ENCODE measurements around the gene SART3.
"Not testable (repeated sequence)": the region's sequence is repeated elsewhere in the genome, so short reads cannot be mapped to it uniquely, and the experiment has no call there.

The SART3 gene

DNA sequence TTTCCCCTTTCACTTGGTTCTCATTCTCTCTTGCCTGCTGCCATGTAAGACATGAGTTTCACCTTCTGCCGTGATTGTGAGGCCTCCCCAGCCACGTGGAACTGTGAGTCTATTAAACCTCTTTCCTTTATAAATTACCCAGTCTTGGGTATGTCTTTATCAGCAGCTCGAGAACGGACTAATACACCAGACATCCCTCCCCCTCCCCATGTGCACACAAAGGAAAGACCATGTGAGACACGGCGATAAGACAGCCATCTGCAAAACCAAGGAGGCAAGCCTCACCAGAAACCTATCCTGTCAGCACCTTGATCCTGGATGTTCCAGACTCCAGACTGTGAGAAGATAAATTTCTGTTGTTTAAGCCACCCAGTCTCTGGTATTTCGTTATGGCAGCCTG lies 75.6 kb downstream of the SART3 start:
- DNase-seq (ENCODE audit: low read depth in 2 of 2), result not testable (repeated sequence)

DNA sequence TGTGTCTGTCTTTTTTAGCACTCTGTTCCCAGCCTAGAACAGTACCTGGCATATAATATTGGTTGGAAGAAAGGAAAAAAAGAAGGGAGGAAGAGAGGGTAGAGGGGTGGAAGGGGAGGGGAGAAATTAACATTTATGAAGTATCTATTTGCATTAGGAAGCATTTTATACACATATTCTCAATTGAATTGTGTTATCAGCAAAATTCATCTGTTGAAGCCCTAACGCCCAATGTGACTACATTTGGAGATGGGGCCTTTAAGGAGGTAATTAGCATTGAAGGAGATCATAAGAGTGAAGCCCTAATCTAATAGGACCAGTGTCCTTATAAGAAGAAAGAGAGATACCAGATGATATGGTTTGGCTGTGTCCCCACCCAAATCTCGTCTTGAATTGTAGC lies 76.1 kb downstream of the SART3 start:
- no peak for DNase-seq (ENCODE audit: low read depth in 2 of 2)

- DNase-seq (ENCODE audit: low read depth in 2 of 2), result no peak
Observed at GRCh38 chr12:108484431-108484830, 76.5 kb downstream of the SART3 start.

DNA sequence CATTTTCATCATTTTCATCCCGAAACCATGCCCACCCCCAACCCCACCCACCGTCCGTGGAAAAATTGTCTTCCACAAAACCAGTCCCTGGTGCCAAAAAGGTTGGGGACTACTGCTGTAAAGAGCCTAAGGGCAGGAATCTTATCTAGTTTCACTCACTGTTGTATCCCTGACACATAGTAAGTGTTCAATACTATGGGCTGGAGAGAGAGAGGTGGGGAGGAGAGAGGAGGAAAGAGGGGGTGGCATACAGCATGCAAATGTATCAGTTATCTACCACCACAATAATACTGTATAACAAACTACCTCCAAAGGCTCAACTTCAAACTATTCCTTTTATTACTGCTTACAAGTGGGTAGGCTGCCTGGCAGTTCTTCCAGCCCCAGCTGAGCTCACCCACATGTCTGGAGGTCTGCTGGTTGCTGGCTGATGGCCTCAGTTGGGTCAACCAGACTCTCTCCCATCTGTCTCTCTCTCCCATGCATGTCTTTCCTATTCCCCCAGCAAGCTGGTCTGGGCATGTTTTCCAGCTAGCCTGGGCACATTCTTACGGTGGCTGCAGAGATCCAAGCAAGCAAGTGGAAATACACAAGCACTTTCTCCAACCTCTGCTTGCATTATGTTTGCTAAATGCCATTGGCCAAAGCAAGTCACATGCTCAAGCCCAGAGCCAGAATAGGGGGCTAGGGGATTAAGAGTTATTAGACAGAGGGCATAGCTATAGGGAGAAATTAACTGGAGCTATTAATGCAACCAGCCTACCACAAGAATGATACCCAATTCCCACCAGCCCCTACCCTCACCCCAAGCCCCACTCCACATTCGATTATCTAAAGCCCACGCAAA lies 77.5 kb downstream of the SART3 start:
- DNase-seq (ENCODE audit: low read depth in 2 of 2), result no peak

DNA sequence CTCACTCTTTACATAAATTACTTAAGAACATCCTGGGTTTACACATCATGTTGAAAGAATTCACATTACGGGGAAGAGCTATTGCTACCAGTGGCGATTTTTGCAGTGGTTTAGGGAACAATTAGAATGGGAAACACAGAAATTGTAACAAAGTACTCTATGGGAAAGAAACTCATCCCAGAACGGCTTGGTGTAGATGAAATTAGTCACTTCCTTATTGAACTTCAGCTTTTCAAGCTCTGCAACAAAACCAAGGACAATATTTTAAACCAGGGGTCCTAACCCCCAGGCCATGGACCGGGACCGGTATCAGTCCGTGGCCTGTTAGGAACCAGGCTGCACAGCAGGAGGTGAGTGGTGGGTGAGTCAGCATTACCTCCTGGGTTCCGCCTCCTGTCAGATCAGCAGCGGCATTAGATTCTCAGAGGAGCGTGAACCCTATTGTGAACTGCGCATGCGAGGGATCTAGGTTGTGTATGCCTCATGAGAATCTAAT lies 78.2 kb downstream of the SART3 start:
- DNase-seq (ENCODE audit: low read depth in 2 of 2), result no peak

GRCh38 chr12:108479364-108480070 lies 81.5 kb downstream of the SART3 start:
- no peak for DNase-seq (ENCODE audit: low read depth in 2 of 2)

GRCh38 chr12:108478611-108479206 lies 82.3 kb downstream of the SART3 start:
- no peak for DNase-seq (ENCODE audit: low read depth in 2 of 2)

DNA sequence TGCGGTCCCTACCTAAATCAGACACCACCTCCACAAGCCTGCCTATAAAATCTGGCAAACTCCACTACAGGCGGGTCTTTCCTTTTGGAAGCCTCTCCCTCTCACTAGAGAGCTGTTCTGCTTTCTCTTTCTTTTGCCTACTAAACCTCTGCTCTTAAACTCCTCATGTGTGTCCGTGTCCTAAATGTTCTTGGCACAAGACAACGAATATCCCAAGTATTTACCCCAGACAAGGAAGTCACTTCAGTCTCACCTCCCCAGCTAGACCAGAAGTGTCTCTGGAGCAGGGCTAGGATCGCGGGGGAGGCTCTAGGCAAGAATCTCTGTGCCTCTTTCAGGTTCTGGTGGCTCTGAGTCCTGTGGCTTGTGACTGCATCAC lies 83.1 kb downstream of the SART3 start:
- DNase-seq (ENCODE audit: low read depth in 2 of 2), result no peak

DNA sequence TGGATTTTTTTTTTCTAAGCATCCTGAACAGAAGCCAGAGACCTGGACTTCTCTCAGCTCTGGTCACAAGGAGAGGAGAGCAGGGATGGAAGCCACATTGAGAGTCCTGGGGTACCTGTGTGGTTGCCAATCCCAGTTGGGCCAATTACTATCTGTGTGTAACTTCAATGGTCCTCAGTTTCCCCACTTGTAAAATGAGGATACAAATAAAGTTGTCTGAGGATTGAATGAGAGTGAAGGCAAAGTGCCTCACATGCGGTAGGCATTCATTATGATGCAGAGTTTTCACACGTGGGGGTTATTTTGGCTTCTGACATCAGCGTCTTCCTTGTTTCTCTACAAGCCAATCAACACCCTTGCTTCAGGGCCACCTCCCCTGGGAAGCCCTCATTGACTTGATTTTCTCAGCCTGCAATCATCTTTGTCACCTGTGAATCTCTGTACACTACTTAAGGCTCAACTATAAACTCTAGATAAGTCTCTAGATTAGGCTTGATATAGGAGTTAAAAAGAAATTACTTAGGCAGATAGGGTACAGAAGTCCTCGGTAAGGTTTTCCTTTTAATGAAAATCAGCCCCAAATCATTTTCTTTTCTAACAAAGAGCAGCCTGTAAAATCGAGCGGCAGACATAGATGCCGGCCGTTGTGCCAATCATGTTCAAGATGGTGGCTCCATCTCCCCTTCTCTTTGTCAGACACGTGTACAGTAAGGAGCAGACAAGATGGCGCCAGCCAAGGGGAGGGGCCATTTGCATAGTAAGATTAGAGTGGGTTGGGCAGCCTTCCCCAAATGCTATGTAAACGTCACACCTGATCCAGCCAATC lies 83.7 kb downstream of the SART3 start:
- DNase-seq (ENCODE audit: low read depth in 2 of 2), result no peak

DNA sequence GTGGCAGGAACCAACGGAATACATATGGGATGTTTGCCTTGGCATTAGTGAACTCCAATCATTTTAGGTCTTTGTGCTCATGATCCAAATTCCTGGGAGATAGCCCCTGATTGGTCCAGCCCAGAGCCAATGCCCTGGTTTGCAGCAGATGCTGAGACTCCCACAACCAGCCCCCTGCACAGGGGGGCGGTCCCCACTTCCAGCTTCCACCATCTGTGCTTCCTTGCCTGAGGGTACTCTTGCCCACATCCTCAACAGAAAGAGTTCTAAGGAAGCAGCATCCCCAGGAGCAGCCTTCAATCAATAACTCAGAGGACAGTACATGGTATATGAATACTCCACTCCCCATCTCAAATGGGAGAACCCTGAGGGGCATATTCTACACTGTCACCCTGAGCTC lies 85.6 kb downstream of the SART3 start:
- DNase-seq (ENCODE audit: low read depth in 2 of 2), result no peak

GRCh38 chr12:108473400-108474055 lies 87.4 kb downstream of the SART3 start:
- no peak for DNase-seq (ENCODE audit: low read depth in 2 of 2)

Data from fibroblast of skin of left quadriceps (primary cell).